ENCODE measurements around the gene HES3. TPM values are rescaled to one million over a fixed set of nuclear protein-coding genes. Genes with fewer than 3 reads are reported as not detected.

Gene HES3
- total and polyA plus RNA-seq, 2 of the 4 experiments (the other 2 are of a cell fraction) = not detected

GRCh38 chr1:6224718-6225117 is 19.3 kb upstream of the HES3 start:
- Histone ChIP-seq H3K9me3 (ENCODE audit: control insufficient read depth, insufficient read depth, low read length) (no peaks in the 10 kb centered on the region), H2BK20ac (ENCODE audit: low read depth, low read length) (no peak overlapping the region), H3K36me3 (ENCODE audit: control insufficient read depth, insufficient read depth, low read length) (peaks cover 40% of the 10 kb centered on the region), H3K4ac (ENCODE audit: low read depth, low read length) (no peak overlapping the region), H3K18ac (ENCODE audit: low read depth, low read length) (no peak overlapping the region), H2BK5ac (ENCODE audit: low read depth, low read length, poor library complexity, severe bottlenecking) (no peak overlapping the region), H3K4me3 (ENCODE audit: insufficient read depth, low read depth, low read length) (no peak overlapping the region), H3K79me1 (ENCODE audit: low read depth in 1 of 2, low read length in 2 of 2) (peaks cover 0 to 8% of the 10 kb centered on the region in 2 experiments; a peak in 3 of 4 replicates), H2AFZ (replicated peaks; ENCODE audit: low read length, poor library complexity) (no peak overlapping the region), H4K91ac (ENCODE audit: insufficient read depth, low read depth, low read length) (no peak overlapping the region), H3K23ac (ENCODE audit: low read depth, low read length) (no peak overlapping the region), H4K5ac (ENCODE audit: low read depth, low read length) (no peak overlapping the region), H4K20me1 (ENCODE audit: insufficient read depth, low read length) (no peaks in the 10 kb centered on the region; the same call in 1 of the 2 replicates), H3K4me2 (ENCODE audit: low read depth, low read length) (no peak overlapping the region), H2BK15ac (ENCODE audit: low read depth, low read length) (no peak overlapping the region), H3K56ac (ENCODE audit: extremely low read depth, insufficient read depth, low read length) (no peak overlapping the region), H2AK9ac (replicated peaks; ENCODE audit: low read depth, low read length, poor library complexity) (no peak overlapping the region), H3K9me1 (ENCODE audit: insufficient read depth, low read length) (no peaks in the 10 kb centered on the region; the same call in 1 of the 2 replicates), H4K8ac (ENCODE audit: low read depth in 2 of 2, low read length in 2 of 2) (no peak overlapping the region), H2AK5ac (ENCODE audit: low read depth, low read length) (no peak overlapping the region), H3K27ac (ENCODE audit: insufficient read depth, low read length) (no peak overlapping the region), H3K4me1 (ENCODE audit: control insufficient read depth, insufficient read depth, low read length) (no peaks in the 10 kb centered on the region), H3K9ac (ENCODE audit: low read depth, low read length) (no peak overlapping the region), H3K27me3 (ENCODE audit: control insufficient read depth, insufficient read depth, low read length) (no peaks in the 10 kb centered on the region), H2BK120ac (ENCODE audit: low read depth, low read length) (no peak overlapping the region), H3K14ac (replicated peaks; ENCODE audit: low read depth, low read length) (no peak overlapping the region)
- no TSS peak for BruUV-seq (replicated peaks)
- dilution Hi-C loops (cut with HindIII; ENCODE audit: low sequenced_read_pairs, unreplicated experiment) (no loop called here), intact Hi-C loops (cut with micrococcal nuclease) (no loop called here), in situ Hi-C loops (cut with MboI; ENCODE audit: low sequenced_read_pairs) (no loop called here)
- ATAC-seq (ENCODE audit: low read depth) (no peak), DNase-seq (no peak)
- POLR2A ChIA-PET (ENCODE audit: unreplicated experiment) = no interaction called here
- CTCF ChIA-PET = interaction anchor here (0.9 kb wide), 1 partner anchor 11 kb away, joined by 5 read pairs; the partner anchor contains the start of gene ICMT
- 89% methylated on average over 8 of the region's 15 CpGs; no CpG with 5 or more reads in 1 of the 2 experiments for WGBS, 2 experiments (ENCODE audit: extremely low coverage in 2 of 2, insufficient read length in 1 of 2)
- TF ChIP-seq, protein P1, sequence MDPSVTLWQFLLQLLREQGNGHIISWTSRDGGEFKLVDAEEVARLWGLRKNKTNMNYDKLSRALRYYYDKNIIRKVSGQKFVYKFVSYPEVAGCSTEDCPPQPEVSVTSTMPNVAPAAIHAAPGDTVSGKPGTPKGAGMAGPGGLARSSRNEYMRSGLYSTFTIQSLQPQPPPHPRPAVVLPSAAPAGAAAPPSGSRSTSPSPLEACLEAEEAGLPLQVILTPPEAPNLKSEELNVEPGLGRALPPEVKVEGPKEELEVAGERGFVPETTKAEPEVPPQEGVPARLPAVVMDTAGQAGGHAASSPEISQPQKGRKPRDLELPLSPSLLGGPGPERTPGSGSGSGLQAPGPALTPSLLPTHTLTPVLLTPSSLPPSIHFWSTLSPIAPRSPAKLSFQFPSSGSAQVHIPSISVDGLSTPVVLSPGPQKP (IDR thresholded peaks at IDR 0.05; ENCODE audit: borderline replicate concordance, low read depth, low read length) = no peak
- TF ChIP-seq CHD1 (IDR thresholded peaks at IDR 0.05; ENCODE audit: low read depth, low read length) = no peak
- no peak for TF ChIP-seq MXI1 (IDR thresholded peaks at IDR 0.05; ENCODE audit: borderline replicate concordance, low read depth, low read length)
- no peak for TF ChIP-seq MAZ (IDR thresholded peaks at IDR 0.05; ENCODE audit: borderline replicate concordance, low read depth, low read length)
- no peak for TF ChIP-seq FOS (IDR thresholded peaks at IDR 0.05; ENCODE audit: low read depth, low read length)

All from IMR-90 (cell line).